HG03280 (cell line): Measurements from ENCODE around the gene NSDHL.

Experiments
- ATAC-seq: cut with Tn5 transposase; IDR thresholded peaks from one replicate; pipeline ENCODE4 v1.9.1; 2021; ENCODE audit warnings: mild to moderate bottlenecking, moderate library complexity; ENCODE audit not compliant: unreplicated experiment

Gene NSDHL

DNA sequence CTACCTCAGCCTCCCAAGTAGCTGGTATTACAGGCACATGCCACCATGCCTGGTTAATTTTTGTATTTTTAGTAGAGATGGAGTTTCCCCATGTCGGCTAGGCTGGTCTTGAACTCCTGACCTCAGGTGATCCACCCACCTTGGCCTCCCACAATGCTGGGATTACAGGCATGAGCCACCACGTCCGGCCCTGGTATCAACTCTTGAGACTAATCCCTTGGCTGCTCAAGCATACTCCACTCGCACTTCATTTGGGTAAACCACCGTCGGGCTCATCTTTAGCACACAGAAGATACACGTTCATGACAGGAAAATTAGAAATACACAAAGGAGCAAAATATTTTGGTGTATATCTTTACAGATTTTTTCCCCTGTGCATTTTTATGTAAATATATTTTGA is 79.2 kb downstream of the NSDHL start:
- ATAC-seq = peak; percentile 65

DNA sequence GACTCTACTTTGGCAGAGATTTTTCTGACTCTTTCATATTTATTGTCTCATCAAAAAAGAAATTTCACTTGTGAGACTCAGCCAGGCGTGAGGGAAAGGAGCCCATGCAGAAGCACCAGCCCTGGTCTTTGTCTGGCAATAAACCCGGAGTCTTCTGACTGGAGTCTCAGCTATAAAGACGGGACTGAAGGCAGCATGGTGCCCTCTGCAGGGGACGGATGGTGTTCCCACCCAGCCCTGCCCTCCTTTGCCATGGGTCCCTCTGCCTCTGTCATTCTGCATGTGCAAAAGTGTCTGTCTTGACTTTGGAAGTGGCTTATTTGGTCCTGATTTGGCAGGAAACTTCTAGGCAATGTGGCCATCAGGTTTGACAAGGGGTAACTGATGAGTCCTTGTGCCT is 81.2 kb downstream of the NSDHL start:
- no peak for ATAC-seq

DNA sequence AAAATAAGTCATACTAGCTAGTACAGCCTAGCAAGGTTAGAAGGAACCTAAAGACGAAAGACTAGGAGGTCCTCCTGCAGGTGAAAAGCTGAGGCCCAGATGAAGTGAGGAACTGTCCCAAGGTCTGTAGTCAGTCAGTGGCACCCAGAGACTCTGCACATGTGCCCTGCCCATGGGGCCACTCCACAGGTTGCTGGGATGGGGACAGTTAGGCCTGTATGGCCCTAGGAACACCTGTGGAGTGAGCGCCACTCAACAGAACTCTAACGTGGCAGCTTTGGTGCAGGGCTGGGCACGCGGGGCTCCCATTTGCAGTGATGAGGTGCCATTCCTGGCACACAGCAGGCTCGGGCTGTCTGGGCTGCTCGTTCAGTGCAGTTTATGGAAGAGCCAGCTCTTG is 81.8 kb downstream of the NSDHL start:
- ATAC-seq = no peak

DNA sequence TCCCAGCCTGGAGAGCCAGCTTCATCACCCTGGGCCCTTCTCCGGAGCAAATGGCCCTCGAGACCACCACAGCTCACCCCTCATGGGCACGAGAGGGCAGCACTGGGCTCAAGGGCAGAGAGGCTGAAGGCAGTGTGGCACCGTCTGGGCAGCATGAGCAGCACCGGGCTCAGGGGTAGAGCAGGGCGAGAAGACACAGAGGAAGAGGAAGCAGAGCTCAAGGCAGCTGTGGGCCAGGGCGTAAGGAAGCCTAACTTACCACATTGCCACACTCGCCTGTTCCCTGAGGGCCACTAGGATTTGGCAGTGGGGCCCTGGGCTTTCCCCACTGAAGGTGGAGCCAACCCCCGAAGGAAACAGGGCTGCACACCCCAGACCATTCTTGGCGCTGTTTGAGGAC is 82.5 kb downstream of the NSDHL start:
- ATAC-seq = no peak

DNA sequence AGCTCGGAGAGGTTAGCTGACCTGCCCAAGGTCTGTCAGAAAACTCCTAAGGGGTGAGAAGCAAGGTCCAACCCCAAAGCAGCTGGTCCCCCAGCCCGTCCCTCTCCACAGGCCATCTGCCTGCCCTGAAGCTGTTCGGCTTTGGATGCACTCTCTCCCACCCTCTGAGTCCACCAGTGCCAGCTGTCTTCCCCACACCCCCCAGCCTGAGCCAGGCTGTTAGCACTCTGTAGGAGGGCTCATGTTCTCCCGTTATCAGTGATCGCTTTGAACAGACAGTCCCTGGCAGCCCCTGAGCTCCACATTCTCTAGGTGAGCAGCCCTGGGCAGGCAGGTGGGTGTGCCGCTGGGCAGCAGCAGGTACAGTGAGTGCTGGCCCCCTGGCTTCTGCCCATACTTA is 83.0 kb downstream of the NSDHL start:
- no peak for ATAC-seq

DNA sequence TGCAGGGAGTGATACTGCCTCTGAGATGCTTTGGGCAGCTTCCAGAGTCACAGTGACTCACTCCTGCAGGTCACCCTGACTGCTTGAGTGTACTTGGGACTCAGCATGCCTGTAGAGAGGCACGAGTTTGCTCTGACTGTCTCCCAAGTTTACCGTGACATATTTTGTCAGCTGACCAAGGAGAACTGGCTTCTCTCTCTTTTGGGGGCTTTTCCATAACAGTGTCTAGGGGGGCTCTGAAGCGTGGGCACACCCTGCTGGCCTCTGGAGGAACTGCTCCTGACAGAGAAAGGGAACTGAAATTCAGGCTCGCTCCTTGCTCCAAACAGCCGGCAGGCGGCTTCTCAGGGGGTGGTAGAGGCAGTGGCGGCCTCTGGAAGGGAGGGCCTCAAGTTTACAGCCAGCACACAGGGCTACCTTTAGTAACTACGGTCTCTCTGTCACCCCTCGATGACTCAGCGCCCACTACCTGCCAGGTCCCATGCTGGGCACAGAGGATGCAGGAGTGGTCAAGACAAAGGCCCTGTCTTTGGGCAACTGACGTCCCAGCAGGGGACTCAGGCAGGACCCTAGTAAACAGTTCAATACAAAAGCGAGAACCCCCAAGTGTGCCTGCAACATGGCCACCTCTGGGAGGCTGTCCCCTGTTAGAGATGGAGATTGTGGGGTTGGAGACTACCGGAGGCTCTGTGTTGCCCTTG is 84.8 kb downstream of the NSDHL start:
- peak; percentile 88 for ATAC-seq

DNA sequence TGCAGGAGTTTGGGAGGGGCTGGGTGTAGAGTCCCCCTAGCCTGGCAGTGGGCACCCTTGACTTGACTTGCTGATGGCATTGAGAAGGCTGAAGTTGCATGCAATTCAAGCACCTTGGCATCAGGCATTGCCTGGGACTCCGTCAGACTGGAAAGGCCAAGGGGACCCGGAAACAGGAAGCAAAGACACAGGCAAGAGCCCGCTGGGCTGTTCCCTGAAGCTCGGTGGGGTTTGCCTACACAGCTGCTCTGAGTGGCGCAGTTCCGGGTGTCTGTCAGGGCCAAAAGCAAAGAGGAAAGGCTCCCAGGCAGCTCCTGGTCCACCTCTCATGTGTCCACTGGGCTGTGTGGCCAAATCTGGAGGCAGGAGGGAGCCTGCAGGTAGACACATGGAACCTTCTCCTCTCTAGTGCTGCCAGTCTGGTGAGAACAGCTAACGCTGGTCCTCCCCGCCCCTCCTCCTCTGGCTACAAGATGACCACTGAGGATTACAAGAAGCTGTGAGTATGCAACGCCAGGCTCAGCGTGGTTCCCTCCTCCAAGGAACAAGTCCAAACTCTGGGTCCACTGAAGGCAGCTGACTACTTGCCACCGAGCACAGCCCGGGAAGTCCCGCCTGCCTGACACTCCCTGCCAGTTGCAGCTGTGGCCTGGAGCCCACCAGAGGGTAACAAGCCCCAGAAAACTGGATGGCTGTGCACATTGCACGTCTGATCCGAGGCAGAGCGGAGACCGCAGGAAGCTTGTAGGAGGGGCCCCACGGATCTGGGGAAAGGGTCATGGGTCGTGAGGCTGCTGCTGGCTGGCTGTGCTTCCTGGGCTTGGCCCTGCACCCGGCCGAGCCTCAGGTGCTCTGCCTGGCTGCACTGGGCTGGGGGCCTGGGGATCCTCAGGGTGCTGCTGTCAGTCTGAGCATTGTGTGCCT is 87.1 kb downstream of the NSDHL start:
- ATAC-seq = no peak

DNA sequence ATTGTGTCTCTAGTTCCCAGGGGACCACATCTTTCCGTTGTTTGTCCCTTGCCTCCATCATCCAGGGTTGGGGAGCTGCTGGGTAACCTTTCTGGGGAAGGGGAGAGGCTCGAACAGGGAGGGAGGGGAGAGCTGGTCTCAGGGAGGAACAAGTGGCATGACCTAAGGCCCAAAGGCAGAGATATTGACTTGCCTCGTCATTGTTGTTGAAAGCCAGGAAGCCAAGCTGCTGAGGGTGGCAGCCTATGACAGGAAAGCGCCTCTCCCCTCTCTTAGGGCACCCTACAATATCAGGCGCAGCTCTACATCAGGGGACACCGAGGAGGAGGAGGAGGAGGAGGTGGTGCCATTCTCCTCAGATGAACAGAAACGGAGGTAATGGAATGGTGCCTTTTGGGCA is 87.8 kb downstream of the NSDHL start:
- ATAC-seq = no peak
